Keratinocyte (primary cell): Measurements from ENCODE around the gene PRLR.

Source experiments
- CTCF ChIP-seq, 3 experiments: IDR thresholded peaks in 1 of 3; conservative IDR thresholded peaks in 1 of 3; optimal IDR thresholded peaks in 1 of 3; 2 replicates in 2 of 3; 3 replicates in 1 of 3; pipeline versions ENCODE3 to v1.5.1; 2011; ENCODE audit warnings: low read length in 3 of 3, mild to moderate bottlenecking in 3 of 3, moderate library complexity in 2 of 3, control low read depth in 1 of 3, inconsistent platforms in 1 of 3; ENCODE audit not compliant: insufficient read depth in 2 of 3; ENCODE audit errors: extremely low read depth in 1 of 3
- EZH2 ChIP-seq: IDR thresholded peaks from one replicate; pipeline ENCODE4 v1.6.1; 2012; ENCODE audit warnings: inconsistent platforms, mild to moderate bottlenecking, low read length, moderate library complexity

GRCh38 chr5:35129276-35129675, 101.0 kb downstream of the PRLR start:
- TF ChIP-seq CTCF (optimal IDR thresholded peaks at IDR 0.05 in 1 of 3, IDR thresholded peaks at IDR 0.05 in 1 of 3, conservative IDR thresholded peaks at IDR 0.05 in 1 of 3; ENCODE audit: extremely low read depth in 1 of 3, insufficient read depth in 2 of 3, low read length in 3 of 3) (no peak), EZH2 (no peak)
